GM15510 (cell line): ENCODE results near the gene STYXL1.

ENCODE experiments used
- POLR2A ChIP-seq: IDR thresholded peaks from 3 replicates; pipeline ENCODE4 v1.6.1; 2011; ENCODE audit warnings: borderline replicate concordance; ENCODE audit not compliant: insufficient read length; ENCODE audit errors: extremely low read depth

Gene STYXL1

DNA sequence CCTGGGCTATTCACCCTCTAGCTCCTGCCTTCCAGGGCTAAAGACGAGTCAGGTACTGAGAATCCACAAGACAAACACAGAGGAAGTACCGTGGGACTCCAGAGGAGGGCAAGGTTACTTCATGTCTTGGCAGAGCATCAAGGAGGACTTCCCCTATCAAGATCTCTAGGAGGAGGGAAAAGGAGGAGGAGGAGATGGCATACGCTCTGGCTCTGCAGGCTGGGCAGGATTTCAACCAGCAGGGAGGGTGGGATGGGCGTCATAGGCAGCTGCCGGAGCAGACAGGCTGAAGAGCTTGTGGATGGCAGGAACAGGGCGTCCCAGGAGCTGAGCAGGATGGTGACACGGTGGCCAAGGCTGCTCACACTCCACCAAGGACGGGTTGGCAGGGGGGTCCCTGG lies 21.4 kb upstream of the STYXL1 start:
- no peak for TF ChIP-seq POLR2A

DNA sequence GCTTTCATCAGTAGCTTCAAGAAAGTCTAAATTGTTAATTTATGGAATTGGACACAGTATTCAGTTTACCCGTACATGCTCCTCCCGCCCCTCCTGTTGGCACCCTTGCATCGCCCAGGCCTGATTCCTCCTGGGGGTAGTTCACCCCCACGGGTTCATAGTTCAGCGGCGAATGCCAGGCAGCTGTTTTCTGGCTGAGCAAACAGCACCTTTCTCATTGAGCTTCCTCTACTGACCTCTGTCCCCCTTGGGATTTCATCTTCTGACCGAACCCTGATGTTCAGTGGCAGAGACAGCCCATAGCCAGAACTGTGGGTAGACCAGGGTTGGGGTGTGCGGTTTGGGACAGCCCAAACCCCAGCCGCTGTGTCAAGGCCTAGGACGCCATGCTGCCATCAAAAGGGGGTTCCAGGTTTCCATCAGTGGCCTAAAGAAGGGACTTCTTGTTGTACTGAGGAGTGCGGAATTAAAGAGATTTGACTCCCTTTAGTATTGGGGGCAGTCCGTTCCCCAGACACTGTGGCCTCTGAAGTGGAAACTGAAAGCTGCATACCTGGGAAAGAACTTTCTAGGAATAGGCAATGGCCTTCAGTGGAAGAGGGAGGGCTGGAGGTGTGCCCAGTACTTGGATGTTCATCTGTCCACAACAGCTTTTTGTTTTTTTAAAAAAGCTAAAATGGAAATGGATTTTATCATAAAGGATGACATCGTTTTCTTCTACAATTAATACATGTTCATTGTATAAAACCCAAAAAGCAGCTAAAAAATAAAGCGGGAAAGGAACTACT lies 19.1 kb upstream of the STYXL1 start:
- TF ChIP-seq POLR2A, result no peak

DNA sequence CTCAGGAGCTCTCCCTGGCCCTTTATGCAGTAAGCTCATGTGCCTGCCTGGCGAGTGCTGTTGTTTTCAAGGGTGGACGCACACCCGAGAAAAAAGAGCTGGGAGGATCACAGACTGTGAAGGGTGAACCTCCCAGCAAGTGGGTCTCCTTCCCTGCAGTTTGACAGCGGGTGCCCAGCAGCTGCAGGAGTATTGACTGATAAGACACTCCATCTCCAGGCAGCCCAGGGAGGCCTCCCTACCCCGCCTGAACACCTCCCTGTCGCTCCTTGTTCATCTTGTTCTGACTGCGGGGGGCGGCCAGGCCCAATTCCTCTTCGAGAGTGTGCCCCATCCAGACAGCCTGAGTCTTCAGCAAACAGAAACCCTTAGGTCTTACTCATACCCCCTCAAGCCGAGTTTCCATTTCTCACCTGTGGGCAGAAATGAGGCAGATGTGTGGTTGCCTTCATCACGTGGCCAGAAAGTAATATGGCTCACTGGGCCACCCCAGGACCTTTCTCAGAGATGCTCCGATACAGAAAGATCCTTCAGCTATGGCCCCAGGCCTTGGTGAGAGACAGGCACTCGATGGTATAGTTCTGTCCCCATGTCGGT lies 17.3 kb upstream of the STYXL1 start:
- no peak for TF ChIP-seq POLR2A

DNA sequence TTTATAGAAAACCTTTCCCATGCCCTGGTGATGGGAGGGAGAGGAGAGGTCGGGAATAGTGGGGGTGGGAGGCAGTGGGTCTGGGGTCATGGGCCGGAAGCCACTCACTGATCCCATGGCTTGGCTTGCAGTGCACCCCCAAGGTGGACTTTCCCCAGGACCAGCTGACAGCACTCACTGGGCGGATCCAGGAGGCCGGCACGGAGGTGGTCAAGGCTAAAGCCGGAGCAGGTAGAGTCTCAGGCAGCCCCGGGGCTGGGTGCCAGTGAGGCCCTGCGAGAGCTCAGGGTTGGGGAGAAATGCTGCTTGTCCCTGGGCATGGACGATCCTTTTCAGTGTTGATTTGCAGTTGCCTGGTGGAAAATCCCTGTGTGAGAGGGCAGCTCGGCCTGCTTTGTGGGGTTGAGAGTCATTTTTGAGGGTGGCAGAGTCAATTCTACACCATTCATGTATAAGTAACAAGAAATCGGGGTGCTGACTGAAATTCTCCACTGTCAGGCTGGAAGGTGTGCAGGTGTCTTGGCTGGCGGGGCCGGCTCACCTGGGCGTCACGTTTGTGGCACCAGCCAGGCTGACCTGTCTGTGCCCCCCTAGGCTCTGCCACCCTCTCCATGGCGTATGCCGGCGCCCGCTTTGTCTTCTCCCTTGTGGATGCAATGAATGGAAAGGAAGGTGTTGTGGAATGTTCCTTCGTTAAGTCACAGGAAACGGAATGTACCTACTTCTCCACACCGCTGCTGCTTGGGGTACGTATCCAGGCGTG lies 16.6 kb upstream of the STYXL1 start:
- TF ChIP-seq POLR2A, result no peak

DNA sequence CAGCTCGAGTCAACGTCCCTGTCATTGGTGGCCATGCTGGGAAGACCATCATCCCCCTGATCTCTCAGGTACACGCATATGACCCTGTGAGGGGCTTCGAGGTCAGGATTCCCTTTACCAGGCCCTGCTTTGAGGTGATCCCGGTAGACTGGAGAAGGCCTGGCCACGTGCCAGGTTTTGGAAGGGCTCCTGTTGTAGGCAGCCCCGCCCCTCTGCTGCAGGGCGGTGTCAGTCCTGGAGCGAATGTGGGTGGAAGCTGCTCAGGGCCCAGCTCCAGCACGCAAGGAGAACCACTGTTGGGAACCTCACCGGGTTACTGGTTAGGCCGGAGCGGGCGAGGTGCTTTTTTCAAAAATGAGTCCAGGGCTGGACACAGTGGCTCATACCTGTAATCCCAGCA lies 15.7 kb upstream of the STYXL1 start:
- no peak for TF ChIP-seq POLR2A

DNA sequence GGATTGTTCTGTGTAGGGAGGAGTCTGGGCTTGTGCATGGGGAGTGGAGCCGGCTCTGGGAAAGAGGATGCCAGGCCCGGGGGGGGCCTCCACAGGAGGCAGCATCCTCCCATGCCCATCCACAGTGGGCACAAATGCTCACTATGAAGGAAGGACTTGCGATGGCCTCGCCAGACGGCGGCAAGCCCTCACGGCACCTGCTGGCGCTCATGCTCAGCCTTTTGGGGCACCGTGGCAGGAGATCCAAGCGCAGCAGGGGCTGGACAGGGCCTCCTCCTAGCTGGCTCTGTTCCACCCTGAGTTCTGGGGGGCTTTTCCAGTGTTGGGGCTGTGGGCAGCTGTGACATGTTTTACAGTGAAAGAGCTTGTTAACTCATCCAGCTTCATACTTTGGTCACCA lies 15.3 kb upstream of the STYXL1 start:
- TF ChIP-seq POLR2A, result no peak

DNA sequence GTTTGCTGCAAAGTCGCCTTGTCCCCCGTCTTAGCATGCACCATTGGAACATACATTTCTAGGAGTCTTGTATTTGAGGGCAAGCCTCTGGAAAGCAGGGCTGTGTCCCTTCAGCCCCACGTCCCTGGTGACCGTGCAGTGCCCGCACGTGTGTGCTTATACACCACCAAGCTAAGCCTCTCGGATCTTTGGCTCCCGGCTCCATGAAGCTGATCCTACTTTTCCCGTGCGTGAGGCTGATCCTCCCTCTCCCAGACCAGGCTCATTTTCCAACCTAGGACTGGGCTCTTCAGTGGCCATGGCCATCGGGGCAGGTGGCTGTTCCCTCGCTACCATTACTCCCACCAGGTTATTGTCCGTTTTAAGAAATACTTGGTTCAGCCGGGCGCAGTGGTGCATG lies 14.5 kb upstream of the STYXL1 start:
- TF ChIP-seq POLR2A, result no peak

DNA sequence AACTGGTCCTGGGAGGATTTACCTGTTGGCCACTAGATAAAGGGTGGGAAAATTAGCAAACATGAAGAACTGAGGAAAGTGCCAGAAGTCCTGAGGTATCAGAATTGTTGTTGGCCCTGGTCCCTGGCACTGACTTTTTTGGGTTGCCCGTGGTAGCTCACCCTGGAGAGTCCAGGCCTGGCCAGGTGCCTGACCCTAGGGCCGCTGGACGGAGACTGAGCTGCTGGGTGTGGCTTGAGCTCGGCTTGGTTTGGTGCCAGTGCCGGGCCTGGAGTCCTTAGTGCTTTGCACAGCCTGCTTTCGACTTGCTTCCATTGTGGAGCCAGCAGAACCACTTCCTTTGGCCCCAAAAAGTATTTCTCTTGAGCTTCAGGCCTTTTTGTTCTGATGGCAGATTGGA lies 13.0 kb upstream of the STYXL1 start:
- TF ChIP-seq POLR2A, result no peak

DNA sequence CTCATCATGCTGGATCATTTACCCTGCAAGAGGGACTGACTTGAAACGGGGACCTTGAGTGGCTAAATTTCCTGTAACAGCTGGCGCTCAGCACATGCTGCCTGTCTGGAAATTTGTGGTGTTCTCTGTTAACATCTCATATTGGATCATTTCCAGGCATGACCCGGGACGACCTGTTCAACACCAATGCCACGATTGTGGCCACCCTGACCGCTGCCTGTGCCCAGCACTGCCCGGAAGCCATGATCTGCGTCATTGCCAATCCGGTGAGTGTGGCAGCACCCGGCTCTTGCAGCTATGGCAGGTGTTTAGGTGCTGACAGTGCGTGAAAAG lies 10.0 kb upstream of the STYXL1 start:
- TF ChIP-seq POLR2A, result no peak

DNA sequence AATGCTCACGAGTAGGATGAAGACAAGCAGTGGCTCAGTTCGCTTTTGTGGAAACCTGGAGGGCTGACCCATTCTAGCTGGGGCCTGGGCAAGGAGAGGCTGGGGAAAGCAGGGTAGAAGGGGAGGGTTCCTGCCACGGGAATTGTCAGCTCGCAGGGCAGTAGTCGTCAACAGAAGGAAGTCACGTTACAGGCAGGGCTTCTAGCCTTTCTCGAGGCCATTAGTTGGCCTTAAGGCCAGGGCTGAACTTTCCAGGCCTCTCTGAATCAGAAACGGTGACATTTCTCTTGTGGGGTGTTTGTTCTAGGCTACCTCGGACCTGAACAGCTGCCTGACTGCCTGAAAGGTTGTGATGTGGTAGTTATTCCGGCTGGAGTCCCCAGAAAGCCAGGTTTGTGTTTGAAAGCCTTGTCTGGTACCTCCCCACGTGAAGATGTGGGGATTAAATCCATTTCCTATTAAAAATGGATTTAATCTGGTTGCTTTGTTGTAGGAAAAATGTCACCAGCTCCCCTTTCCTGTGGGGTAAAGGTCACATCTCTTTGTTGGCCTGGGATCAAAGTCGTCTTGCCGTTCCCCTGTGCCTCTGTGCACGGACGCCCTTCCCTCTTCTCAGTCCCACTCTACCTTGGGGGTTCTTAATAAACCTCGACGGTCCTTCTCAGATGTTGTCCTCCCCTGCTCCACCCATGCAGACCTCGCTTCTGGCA lies 9.5 kb upstream of the STYXL1 start:
- TF ChIP-seq POLR2A, result no peak

DNA sequence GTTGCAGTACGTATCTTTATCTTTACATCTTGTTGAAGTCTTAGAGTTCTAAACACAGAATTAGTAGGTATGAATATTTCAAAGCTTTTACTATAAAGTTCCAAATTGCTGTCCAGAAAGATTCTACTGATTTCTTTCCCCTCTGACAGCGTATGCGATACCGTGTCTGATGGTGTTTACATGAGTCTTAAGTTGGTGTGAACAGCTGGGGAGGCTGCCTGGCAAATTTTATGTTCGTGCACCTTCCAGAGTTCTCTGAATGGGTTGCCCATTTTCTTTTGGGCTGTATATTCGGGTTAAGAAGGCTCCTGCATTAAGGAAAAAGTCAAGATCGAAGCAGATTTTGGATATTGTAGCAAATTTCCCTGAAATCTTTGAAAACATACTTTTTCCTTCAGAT lies 8.4 kb upstream of the STYXL1 start:
- no peak for TF ChIP-seq POLR2A

DNA sequence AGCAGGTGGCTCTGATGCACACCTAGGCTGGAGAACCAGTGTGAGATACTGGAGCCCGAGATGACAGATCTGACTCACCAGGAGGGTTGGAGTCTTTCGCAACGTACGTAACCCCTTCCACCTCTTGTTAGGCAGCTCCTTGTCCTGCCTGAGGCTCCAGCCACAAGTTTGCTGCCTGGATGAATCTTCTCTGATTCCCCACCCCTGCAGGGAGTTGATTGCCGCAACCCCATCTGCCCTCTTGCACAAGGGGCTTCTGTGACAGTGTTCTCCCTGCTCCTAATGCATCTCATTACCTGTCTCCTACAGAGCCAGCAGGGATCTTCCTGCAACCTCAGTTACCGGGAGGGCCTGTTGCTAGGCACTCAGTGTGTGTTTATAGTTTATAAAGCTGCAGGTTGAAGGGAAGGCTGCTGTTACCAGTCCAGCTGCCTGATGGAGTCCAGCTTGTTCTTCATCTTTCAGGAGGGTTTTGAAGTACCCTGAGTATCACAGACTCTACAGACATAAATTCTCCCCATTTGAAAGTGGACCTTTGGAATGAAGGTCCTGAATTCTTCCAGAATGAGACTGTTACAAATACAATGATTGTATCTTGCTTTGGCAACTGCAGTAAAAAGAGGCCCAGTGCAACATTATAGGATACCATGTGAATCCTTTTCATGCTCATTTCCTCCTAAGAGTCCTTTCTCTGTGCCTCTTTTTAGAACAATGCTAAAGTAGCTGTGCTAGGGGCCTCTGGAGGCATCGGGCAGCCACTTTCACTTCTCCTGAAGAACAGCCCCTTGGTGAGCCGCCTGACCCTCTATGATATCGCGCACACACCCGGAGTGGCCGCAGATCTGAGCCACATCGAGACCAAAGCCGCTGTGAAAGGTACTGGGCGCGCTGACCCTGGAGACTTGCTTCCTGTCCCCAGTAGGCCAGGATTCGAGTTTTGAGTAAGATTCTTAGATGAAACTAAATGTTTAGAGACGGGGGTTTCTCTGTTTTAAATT lies 6.6 kb upstream of the STYXL1 start:
- TF ChIP-seq POLR2A, result peak; percentile 15

DNA sequence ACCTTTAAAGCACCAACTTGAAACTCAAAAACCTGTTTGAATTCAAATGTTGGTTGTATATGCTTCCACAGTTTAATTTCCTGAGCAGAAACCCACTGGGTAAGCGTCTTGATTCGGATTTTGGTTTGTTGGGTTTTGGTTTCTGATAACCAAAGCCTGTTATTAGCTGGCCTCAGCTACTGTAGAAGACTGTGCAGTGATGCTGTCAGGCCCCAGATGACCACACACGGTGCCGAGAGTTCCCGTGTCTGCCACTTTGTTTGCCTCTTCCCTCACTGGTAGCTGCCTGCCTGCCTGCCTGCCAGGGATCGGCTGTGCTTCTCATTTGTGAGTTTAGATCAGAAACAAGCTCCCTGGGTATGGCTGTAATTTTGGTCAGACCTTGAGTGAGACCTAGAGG lies 5.7 kb upstream of the STYXL1 start:
- TF ChIP-seq POLR2A, result no peak

DNA sequence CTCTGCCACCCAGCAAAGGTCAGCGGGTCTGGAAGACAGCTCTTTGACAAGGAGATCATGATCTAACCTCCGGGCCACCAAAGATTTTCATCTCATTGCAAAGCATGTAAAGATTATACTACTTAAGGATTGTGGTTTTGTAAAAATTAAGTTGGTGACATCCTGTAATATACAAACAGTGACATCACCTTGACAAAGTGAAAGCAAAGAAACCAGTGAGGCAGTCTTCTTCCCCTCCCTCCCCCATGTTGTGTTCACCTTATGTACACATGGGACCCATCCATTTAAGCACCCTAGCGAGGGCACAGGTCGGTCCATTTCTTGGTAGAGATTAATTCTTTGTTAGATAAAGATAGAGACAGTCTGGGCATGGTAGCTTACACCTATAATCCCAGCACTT lies 4.0 kb upstream of the STYXL1 start:
- no peak for TF ChIP-seq POLR2A

DNA sequence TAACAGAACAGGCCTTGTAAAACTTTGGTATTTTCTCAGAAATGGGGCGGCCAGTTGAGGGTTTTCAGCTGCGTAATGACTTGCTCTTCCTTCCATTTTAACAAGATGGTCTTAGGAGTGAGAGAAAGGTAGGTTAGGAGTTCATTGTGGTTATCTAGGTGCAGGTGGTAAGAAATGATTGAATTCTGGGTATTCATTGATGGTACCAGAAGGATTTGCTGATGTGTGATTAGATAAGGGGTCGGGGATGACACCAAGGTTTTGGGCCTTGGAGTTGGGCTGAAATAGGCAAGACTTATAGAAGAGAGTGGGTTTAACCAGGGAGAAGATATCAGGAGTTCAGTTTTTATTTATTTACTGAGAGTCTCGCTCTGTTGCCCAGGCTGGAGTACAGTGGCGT lies 2.7 kb upstream of the STYXL1 start:
- no peak for TF ChIP-seq POLR2A

DNA sequence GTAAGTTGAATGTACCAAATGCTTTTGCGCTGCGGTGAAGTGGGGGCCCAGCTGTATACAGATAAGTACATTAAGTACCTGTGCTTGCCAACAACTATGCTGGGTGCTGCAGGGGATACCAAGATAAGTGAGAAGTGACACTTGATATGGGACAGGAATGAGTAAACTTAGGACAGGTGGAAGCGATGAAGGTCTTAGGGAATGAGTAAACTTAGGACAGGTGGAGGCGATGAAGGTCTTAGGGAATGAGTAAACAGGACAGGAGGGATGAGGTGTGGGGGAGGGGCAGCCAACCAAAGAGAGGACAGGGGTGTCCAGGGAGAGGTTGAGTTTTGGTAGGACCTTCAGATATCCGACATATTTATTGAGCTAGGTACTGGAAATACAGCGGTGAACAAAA lies 1.5 kb upstream of the STYXL1 start:
- no peak for TF ChIP-seq POLR2A
